Panc1 (cell line): ENCODE data around the gene NDUFAF8.

Source experiments
- POLR2AphosphoS5 ChIP-seq: IDR thresholded peaks from 2 replicates; pipeline ENCODE4 v1.6.1; 2012; ENCODE audit warnings: mild to moderate bottlenecking, low read depth, low read length, moderate library complexity
- TCF7L2 ChIP-seq: IDR thresholded peaks from 2 replicates; pipeline ENCODE4 v1.6.1; 2011; ENCODE audit warnings: mild to moderate bottlenecking, low read depth, low read length, inconsistent platforms
- TF ChIP-seq, protein P1 (sequence below): fragments of 450-650 bp; IDR thresholded peaks from 2 replicates; pipeline ENCODE4 v1.5.1; 2017; ENCODE audit warnings: mild to moderate bottlenecking

DNA sequence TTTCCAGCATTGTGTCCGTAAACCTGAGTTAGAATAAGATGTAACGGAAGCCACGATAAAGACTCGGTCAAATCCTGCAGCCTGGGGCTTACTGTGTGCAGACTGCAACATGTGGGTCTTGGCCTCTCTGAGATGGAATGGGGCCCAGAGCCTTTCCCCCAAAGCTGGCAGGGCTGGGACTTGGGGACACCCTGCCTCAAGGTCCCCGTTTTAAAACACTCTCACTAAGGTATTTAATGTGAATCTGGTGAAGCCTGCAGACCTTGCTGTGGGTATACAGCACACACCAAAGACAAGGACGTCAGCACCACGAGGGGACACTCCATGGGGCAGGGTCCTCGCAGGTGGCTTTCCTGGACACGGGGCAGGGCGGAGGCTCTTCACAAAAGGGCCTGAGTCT is 2.1 kb downstream of the NDUFAF8 start:
- TF ChIP-seq POLR2AphosphoS5 (no peak), TCF7L2 (no peak)
- TF ChIP-seq, protein P1, sequence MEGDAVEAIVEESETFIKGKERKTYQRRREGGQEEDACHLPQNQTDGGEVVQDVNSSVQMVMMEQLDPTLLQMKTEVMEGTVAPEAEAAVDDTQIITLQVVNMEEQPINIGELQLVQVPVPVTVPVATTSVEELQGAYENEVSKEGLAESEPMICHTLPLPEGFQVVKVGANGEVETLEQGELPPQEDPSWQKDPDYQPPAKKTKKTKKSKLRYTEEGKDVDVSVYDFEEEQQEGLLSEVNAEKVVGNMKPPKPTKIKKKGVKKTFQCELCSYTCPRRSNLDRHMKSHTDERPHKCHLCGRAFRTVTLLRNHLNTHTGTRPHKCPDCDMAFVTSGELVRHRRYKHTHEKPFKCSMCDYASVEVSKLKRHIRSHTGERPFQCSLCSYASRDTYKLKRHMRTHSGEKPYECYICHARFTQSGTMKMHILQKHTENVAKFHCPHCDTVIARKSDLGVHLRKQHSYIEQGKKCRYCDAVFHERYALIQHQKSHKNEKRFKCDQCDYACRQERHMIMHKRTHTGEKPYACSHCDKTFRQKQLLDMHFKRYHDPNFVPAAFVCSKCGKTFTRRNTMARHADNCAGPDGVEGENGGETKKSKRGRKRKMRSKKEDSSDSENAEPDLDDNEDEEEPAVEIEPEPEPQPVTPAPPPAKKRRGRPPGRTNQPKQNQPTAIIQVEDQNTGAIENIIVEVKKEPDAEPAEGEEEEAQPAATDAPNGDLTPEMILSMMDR, result no peak
